AG04450 (cell line): ENCODE measurements around the gene DOP1A. TPM values are rescaled to one million over a fixed set of nuclear protein-coding genes. Genes with fewer than 3 reads are reported as not detected.

Source experiments
- CTCF ChIA-PET: fragments of 300-600, 350-600 bp; formaldehyde crosslinking; extraction: SDS; loops from one replicate; lab custom pipeline; 2022; ENCODE audit warnings: antibody characterized with exemption, inconsistent platforms; lab: Charles Lee
- POLR2A ChIA-PET: fragments of 350-600 bp; formaldehyde crosslinking; extraction: SDS; loops from one replicate; lab custom pipeline; 2021; ENCODE audit warnings: antibody characterized with exemption, inconsistent platforms; lab: Yijun Ruan, JAX
- DNase-seq: peaks from one replicate; pipeline ENCODE4 v3.0.0-alpha.2; 2011; ENCODE audit warnings: low read depth, low spot score
- H3K27ac ChIP-seq: one replicate; pipeline ENCODE4 v1.5.1; 2012; ENCODE audit warnings: low read depth, low read length, control low read depth
- H3K27me3 ChIP-seq: one replicate; pipeline ENCODE4 v1.6.0; 2012; ENCODE audit warnings: low read length; ENCODE audit not compliant: control insufficient read depth, insufficient read depth
- H3K4me3 ChIP-seq: 2 replicates; pipeline ENCODE4 v1.5.1; 2011; ENCODE audit warnings: mild to moderate bottlenecking, low read depth, low read length, control low read depth
- H3K9me3 ChIP-seq: 2 replicates; pipeline ENCODE4 v1.5.1; 2012; ENCODE audit warnings: low read length; ENCODE audit not compliant: control insufficient read depth, insufficient read depth
- polyA plus RNA-seq: library from polyadenylated mRNA; depleted of rRNA; stranded (reverse); fragments of >200 nt; gene quantifications from 2 replicates; pipeline ENCODE4 v1.2.3, GENCODE V29; 2011
- TF ChIP-seq, protein P1 (sequence below): IDR thresholded peaks from 2 replicates; pipeline ENCODE4 v1.5.1; 2011; ENCODE audit warnings: low read depth, low read length, control low read depth, inconsistent platforms

Gene DOP1A
- polyA plus RNA-seq, 1 experiment: 14.6 TPM

GRCh38 chr6:83199173-83199862 lies 131.8 kb downstream of the DOP1A start:
- CTCF ChIA-PET: interaction anchor here (0.6 to 7.0 kb wide), 3 partner anchors 16 to 133 kb away, joined by 3 to 65 read pairs (median 21); partner anchors contain the start of genes DOP1A and UBE3D
- no peaks in the 10 kb centered on the region for H3K9me3 ChIP-seq
- no peak overlapping the region for H3K27ac ChIP-seq
- no peak for DNase-seq
- H3K4me3 ChIP-seq: no peak overlapping the region
- H3K27me3 ChIP-seq: no peaks in the 10 kb centered on the region
- TF ChIP-seq, protein P1, sequence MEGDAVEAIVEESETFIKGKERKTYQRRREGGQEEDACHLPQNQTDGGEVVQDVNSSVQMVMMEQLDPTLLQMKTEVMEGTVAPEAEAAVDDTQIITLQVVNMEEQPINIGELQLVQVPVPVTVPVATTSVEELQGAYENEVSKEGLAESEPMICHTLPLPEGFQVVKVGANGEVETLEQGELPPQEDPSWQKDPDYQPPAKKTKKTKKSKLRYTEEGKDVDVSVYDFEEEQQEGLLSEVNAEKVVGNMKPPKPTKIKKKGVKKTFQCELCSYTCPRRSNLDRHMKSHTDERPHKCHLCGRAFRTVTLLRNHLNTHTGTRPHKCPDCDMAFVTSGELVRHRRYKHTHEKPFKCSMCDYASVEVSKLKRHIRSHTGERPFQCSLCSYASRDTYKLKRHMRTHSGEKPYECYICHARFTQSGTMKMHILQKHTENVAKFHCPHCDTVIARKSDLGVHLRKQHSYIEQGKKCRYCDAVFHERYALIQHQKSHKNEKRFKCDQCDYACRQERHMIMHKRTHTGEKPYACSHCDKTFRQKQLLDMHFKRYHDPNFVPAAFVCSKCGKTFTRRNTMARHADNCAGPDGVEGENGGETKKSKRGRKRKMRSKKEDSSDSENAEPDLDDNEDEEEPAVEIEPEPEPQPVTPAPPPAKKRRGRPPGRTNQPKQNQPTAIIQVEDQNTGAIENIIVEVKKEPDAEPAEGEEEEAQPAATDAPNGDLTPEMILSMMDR: no peak
- POLR2A ChIA-PET: interaction anchor here (0.6 kb wide), 1 partner anchor 62 kb away, joined by 10 read pairs; no protein-coding TSS in a partner anchor

- no peak overlapping the region for H3K4me3 ChIP-seq
- CTCF ChIA-PET: interaction anchor here (1.7 to 7.0 kb wide), 3 partner anchors 15 to 134 kb away, joined by 9 to 65 read pairs (median 21); partner anchors contain the start of genes DOP1A and UBE3D
- no peak overlapping the region for H3K27ac ChIP-seq
- POLR2A ChIA-PET: no interaction called here
- TF ChIP-seq, protein P1: no peak
- no peaks in the 10 kb centered on the region for H3K9me3 ChIP-seq
- DNase-seq: peak; percentile 47
- H3K27me3 ChIP-seq: no peaks in the 10 kb centered on the region
Measured at GRCh38 chr6:83199863-83200225, 132.4 kb downstream of the DOP1A start.

GRCh38 chr6:83202031-83202430 lies 134.6 kb downstream of the DOP1A start:
- ChIA-PET POLR2A (no interaction called here), CTCF (interaction anchor here (3.2 kb wide), 1 partner anchor 136 kb away, joined by 28 read pairs; the partner anchor contains the start of genes DOP1A and UBE3D)
- Histone ChIP-seq H3K27me3 (no peaks in the 10 kb centered on the region), H3K9me3 (no peaks in the 10 kb centered on the region), H3K27ac (no peak overlapping the region), H3K4me3 (no peak overlapping the region)
- no peak for DNase-seq
- TF ChIP-seq, protein P1: no peak

DNA sequence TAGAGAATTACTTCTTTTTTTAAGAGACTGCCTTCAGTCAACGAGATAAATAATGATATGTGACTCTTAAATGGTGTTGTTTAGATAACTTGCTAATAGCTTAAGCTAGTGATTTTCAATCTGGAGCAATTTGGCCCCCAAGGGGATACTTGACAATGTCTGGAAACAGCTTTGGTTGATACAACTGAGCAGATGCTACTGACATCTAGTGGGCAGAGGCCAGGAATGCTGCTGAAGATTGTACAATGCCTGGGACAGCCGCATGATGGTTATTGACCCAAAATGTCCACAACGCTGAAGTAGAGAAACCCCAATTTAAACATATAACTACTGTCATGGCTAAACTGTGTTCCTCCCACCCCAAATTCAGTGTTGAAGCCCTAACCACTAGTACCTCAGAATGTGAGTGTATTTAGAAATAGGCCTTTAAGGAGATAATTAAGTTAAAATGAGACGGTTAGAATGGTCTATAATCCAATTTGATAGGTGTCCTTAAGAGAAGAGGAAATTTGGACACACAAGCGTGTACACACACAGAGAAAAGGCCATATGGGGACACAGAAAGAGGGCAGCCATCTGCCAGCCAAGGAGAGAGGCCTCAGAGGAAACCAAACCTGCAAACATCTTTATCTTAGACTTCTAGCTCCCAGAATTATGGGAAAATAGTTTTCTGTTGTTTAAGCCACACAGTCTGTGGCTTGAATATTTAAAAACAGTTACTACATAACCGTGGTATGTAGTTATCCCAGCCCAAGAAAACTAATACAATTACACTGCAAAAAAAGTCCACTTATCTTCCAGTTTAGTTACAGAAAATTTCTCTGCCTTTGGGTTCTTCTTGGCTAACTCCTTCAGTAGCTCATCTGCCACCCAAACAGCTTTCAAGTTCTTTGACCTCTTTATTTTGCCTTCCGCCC lies 147.9 kb downstream of the DOP1A start:
- Histone ChIP-seq H3K4me3 (no peak overlapping the region), H3K9me3 (no peaks in the 10 kb centered on the region)
- POLR2A ChIA-PET: interaction anchor here (0.7 to 1.3 kb wide), 4 partner anchors 22 to 299 kb away, joined by 3 to 9 read pairs (median 3); partner anchors contain the start of genes DOP1A, PRSS35 and RWDD2A

More for the DNA sequence above, 147.9 kb downstream of the DOP1A start:
- CTCF ChIA-PET: interaction anchor here (0.6 to 14.3 kb wide), 53 partner anchors 9 to 974 kb away, joined by 3 to 534 read pairs (median 4); partner anchors contain the start of genes DOP1A, PRSS35 and UBE3D
- DNase-seq: peak; percentile 51
- peak overlapping the region; percentile 85 for H3K27ac ChIP-seq
- H3K27me3 ChIP-seq: no peaks in the 10 kb centered on the region
- TF ChIP-seq, protein P1: peak; percentile 94
